ENCODE results near the gene SPOCD1. TPM values are rescaled to one million over a fixed set of nuclear protein-coding genes. Genes with fewer than 3 reads are reported as not detected.

SPOCD1 gene
- total and polyA plus RNA-seq, 2 experiments from 2014 or later: 1.4 to 7.3 TPM

GRCh38 chr1:31812158-31812829, 3.5 kb downstream of the SPOCD1 start:
- H3K4me1 ChIP-seq (ENCODE audit: low read depth): no peaks in the 10 kb centered on the region
- no peak for DNase-seq (ENCODE audit: low read depth in 1 of 2, low spot score in 1 of 2)
- TF ChIP-seq, protein P1, sequence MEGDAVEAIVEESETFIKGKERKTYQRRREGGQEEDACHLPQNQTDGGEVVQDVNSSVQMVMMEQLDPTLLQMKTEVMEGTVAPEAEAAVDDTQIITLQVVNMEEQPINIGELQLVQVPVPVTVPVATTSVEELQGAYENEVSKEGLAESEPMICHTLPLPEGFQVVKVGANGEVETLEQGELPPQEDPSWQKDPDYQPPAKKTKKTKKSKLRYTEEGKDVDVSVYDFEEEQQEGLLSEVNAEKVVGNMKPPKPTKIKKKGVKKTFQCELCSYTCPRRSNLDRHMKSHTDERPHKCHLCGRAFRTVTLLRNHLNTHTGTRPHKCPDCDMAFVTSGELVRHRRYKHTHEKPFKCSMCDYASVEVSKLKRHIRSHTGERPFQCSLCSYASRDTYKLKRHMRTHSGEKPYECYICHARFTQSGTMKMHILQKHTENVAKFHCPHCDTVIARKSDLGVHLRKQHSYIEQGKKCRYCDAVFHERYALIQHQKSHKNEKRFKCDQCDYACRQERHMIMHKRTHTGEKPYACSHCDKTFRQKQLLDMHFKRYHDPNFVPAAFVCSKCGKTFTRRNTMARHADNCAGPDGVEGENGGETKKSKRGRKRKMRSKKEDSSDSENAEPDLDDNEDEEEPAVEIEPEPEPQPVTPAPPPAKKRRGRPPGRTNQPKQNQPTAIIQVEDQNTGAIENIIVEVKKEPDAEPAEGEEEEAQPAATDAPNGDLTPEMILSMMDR (IDR thresholded peaks at IDR 0.05; ENCODE audit: low read depth, low read length): no peak
- H3K27me3 ChIP-seq: no peaks in the 10 kb centered on the region
- H3K27ac ChIP-seq: no peak overlapping the region
- no peaks in the 10 kb centered on the region for H3K36me3 ChIP-seq
- H3K9me3 ChIP-seq (ENCODE audit: low read depth): no peaks in the 10 kb centered on the region
- H3K4me3 ChIP-seq: no peak overlapping the region

GRCh38 chr1:31811605-31812004, 4.2 kb downstream of the SPOCD1 start:
- DNase-seq (ENCODE audit: low read depth in 1 of 2, low spot score in 1 of 2): peak; percentile 41 to 70
- TF ChIP-seq, protein P1 (IDR thresholded peaks at IDR 0.05; ENCODE audit: low read depth, low read length): no peak
- H3K9me3 ChIP-seq (ENCODE audit: low read depth): no peaks in the 10 kb centered on the region
- no peaks in the 10 kb centered on the region for H3K4me1 ChIP-seq (ENCODE audit: low read depth)
- no peaks in the 10 kb centered on the region for H3K36me3 ChIP-seq
- H3K4me3 ChIP-seq: no peak overlapping the region
- no peaks in the 10 kb centered on the region for H3K27me3 ChIP-seq
- H3K27ac ChIP-seq: no peak overlapping the region

GRCh38 chr1:31809698-31810097, 6.1 kb downstream of the SPOCD1 start:
- H3K4me1 ChIP-seq (ENCODE audit: low read depth): no peaks in the 10 kb centered on the region
- TF ChIP-seq, protein P1 (IDR thresholded peaks at IDR 0.05; ENCODE audit: low read depth, low read length): no peak
- no peaks in the 10 kb centered on the region for H3K36me3 ChIP-seq
- H3K4me3 ChIP-seq: no peak overlapping the region
- H3K27ac ChIP-seq: no peak overlapping the region
- H3K9me3 ChIP-seq (ENCODE audit: low read depth): no peaks in the 10 kb centered on the region
- no peaks in the 10 kb centered on the region for H3K27me3 ChIP-seq
- DNase-seq (ENCODE audit: low read depth in 1 of 2, low spot score in 1 of 2): no peak

- H3K36me3 ChIP-seq: no peaks in the 10 kb centered on the region
- TF ChIP-seq, protein P1 (IDR thresholded peaks at IDR 0.05; ENCODE audit: low read depth, low read length): no peak
- no peaks in the 10 kb centered on the region for H3K27me3 ChIP-seq
- no peak for DNase-seq (ENCODE audit: low read depth in 1 of 2, low spot score in 1 of 2)
- H3K27ac ChIP-seq: no peak overlapping the region
- H3K4me1 ChIP-seq (ENCODE audit: low read depth): no peaks in the 10 kb centered on the region
- no peaks in the 10 kb centered on the region for H3K9me3 ChIP-seq (ENCODE audit: low read depth)
- no peak overlapping the region for H3K4me3 ChIP-seq
Measured at GRCh38 chr1:31807273-31808048, 8.4 kb downstream of the SPOCD1 start.

GRCh38 chr1:31805318-31805717, 10.5 kb downstream of the SPOCD1 start:
- no peaks in the 10 kb centered on the region for H3K36me3 ChIP-seq
- DNase-seq (ENCODE audit: low read depth in 1 of 2, low spot score in 1 of 2): no peak
- H3K27ac ChIP-seq: no peak overlapping the region
- no peaks in the 10 kb centered on the region for H3K4me1 ChIP-seq (ENCODE audit: low read depth)
- H3K4me3 ChIP-seq: no peak overlapping the region
- no peaks in the 10 kb centered on the region for H3K9me3 ChIP-seq (ENCODE audit: low read depth)
- TF ChIP-seq, protein P1 (IDR thresholded peaks at IDR 0.05; ENCODE audit: low read depth, low read length): no peak
- no peaks in the 10 kb centered on the region for H3K27me3 ChIP-seq
